HFF-Myc (cell line): ENCODE results near the gene MEAK7.

ENCODE experiments used
- DNase-seq: peaks from one replicate; pipeline ENCODE4 v3.0.0-alpha.2; 2011; ENCODE audit warnings: low read depth; ENCODE audit errors: extremely low read depth
- H3K4me3 ChIP-seq: replicated peaks from 2 replicates; pipeline ENCODE4 v1.5.1; 2011; ENCODE audit warnings: low read depth, mild to moderate bottlenecking, control low read depth, low read length
- TF ChIP-seq, protein P1 (sequence below): IDR thresholded peaks from 2 replicates; pipeline ENCODE4 v1.5.1; 2012; ENCODE audit warnings: mild to moderate bottlenecking, low read depth, low read length, control low read depth; ENCODE audit errors: missing control alignments

Gene MEAK7

DNA sequence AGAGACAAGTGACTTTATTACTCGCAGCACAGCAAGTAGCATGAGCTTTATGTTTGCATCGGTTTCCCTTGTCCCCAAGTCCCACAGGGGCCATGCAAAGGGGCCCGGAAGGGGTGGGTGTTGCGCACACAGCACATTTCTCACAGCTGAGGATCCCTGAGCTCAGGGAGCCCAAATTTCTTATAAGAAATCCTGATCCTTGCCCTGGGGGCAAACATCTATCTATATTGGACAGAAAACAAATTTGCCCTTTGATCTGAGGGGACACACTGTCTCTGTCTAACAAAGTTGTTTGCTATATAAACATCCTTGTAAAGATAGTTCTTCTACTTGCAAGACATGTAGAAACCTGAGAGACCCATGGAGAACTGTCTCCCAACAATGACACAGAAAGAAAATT, 35.7 kb upstream of the MEAK7 start:
- TF ChIP-seq, protein P1, sequence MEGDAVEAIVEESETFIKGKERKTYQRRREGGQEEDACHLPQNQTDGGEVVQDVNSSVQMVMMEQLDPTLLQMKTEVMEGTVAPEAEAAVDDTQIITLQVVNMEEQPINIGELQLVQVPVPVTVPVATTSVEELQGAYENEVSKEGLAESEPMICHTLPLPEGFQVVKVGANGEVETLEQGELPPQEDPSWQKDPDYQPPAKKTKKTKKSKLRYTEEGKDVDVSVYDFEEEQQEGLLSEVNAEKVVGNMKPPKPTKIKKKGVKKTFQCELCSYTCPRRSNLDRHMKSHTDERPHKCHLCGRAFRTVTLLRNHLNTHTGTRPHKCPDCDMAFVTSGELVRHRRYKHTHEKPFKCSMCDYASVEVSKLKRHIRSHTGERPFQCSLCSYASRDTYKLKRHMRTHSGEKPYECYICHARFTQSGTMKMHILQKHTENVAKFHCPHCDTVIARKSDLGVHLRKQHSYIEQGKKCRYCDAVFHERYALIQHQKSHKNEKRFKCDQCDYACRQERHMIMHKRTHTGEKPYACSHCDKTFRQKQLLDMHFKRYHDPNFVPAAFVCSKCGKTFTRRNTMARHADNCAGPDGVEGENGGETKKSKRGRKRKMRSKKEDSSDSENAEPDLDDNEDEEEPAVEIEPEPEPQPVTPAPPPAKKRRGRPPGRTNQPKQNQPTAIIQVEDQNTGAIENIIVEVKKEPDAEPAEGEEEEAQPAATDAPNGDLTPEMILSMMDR = no peak

DNA sequence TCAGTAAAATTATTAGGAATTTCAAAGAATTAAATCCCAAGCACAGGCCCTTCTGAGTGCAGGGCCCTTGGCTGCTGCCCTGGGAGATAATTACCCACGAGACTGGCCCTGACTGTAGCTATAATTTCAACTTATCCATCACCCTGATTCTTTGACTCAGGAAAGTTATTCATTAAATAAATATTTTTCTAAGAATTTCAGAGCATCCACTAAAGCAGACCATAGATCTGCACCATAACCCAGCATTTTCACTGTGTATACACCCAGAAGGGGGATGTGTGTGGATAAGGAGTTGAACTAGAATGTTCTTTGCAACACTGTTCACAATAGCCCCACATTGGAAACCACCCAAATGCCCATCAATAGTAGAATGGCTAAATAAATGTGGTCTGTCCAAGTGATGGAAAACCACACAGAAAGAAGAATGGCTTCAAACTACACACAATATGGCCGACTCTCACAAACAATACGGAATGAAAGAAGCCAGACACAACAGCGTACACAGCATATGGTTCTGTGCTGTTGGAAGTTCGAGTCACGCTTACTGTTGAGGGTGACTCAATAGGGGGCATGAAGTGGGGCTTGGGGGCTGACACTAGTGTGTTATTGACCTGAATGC, 33.9 kb upstream of the MEAK7 start:
- no peak for DNase-seq
- no peak overlapping the region for H3K4me3 ChIP-seq
- TF ChIP-seq, protein P1 = no peak

More for the DNA sequence above, 35.7 kb upstream of the MEAK7 start:
- no peak overlapping the region for H3K4me3 ChIP-seq
- DNase-seq = no peak

DNA sequence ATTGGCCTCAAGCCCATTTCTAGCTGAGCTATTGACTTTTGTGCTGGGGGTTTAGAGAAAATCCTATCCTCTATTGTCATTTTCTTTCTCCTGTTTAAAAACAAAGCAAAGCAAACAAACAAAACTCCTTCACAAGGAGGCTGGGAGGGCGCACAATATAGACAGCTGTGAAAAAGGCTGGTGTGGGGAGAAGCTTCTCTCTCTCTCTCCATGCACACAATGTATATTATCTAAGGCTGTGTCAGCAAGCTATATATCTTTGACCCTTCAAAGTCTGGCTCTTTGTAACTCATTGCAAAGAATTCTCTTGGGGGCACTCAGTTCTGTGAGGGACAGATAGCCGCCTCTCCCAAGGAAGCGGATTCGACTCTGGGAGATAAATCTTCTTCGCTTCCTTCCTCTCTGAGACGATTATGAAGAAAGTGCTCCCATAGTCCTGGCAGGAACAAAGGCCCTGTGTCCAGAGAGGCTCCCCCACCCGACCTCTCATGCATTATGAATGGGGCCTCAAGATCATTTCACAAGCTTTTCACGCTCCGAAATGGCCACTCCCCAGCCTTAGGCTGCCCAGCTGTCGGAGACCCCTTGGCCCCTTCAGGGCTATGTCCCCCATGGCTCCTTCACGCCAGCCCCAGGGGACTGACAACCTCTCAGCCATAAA, 33.2 kb upstream of the MEAK7 start:
- TF ChIP-seq, protein P1 = no peak
- H3K4me3 ChIP-seq = no peak overlapping the region
- no peak for DNase-seq

DNA sequence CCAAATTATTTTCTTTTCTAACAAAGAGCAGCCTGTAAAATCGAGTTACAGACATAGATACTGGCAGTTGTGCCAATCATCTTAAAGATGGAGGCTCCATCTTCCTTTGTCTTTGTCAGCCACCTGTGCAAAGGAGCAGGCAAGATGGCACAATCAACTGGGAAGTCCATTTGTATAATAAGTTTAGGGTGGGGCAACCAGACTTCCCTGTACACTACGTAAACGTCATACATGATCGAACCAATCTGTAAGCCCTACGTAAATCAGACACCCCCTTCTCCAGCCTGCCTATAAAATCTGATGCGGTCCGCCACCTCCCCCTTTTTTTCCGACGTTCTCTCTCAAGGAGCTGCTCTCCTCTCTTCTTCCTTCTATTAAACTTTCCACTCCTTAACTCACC, 31.4 kb upstream of the MEAK7 start:
- no peak overlapping the region for H3K4me3 ChIP-seq
- no peak for DNase-seq
- TF ChIP-seq, protein P1 = no peak

DNA sequence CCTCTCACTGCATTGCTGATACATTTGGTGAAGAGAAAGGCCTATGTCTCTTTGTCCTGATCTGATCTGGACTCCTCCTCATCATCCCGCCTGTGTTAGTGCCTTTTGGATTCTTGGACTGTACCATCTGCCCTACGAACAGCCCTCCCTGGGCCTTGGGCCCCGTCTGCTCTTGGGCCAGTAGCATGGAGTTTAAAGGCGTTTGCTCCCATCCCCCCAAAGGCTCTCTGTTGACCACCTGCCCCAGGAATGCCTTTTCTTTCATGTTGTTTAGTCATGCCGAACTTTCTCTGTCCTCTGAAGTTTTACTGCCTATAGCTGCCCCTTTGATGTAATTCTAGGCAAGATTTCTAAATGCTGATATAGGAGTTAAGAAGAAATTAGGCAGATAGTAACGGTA, 30.9 kb upstream of the MEAK7 start:
- H3K4me3 ChIP-seq = no peak overlapping the region
- TF ChIP-seq, protein P1 = no peak
- DNase-seq = no peak

DNA sequence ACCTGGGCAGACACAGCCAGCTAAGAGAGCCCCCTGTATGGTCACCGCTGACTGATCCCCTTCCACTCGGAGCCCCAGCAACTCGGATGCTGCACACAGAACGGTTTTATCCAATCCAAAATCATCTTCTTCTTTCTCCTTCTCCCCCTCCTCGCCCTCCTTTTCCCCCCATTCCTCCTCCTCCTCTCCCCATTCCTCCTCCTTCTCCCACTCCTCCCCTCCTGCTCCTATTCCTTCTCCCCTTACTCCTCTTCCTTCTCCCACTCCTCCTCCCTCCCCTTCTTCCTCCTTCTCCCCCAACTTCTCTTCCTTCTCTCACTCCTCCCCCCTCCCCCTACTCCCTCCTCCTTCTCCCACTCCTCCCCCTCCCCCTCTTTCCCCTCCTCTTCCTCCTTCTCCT, 30.4 kb upstream of the MEAK7 start:
- no peak for DNase-seq
- TF ChIP-seq, protein P1 = no peak
- no peak overlapping the region for H3K4me3 ChIP-seq
